HT-29 (cell line): ENCODE results near the gene ARHGAP8. TPM values are rescaled to one million over a fixed set of nuclear protein-coding genes. Genes with fewer than 3 reads are reported as not detected.

Source experiments
- DNase-seq: peaks from one replicate; pipeline ENCODE4 v3.0.0-alpha.2; 2015; ENCODE audit warnings: low spot score
- total RNA-seq: library from RNA; depleted of rRNA; stranded (reverse); fragments of >200 nt; shearing (Covaris generic); gene quantifications from 2 replicates; pipeline ENCODE4 v1.2.3, GENCODE V29; 2014

Gene ARHGAP8
- total RNA-seq, 1 experiment from 2014 or later, result 38.1 TPM

GRCh38 chr22:44724859-44725258 is 27.5 kb upstream of the ARHGAP8 start:
- no peak for DNase-seq

GRCh38 chr22:44726439-44726838 is 25.9 kb upstream of the ARHGAP8 start:
- no peak for DNase-seq

GRCh38 chr22:44727148-44727547 is 25.2 kb upstream of the ARHGAP8 start:
- no peak for DNase-seq

- DNase-seq, result no peak
Observed at GRCh38 chr22:44727709-44728108, 24.7 kb upstream of the ARHGAP8 start.

GRCh38 chr22:44728761-44729324 is 23.5 kb upstream of the ARHGAP8 start:
- DNase-seq, result no peak

- no peak for DNase-seq
Observed at GRCh38 chr22:44729391-44730021, 22.9 kb upstream of the ARHGAP8 start.

- DNase-seq, result no peak
Observed at GRCh38 chr22:44730022-44730393, 22.4 kb upstream of the ARHGAP8 start.

- no peak for DNase-seq
Observed at GRCh38 chr22:44730490-44731356, 21.7 kb upstream of the ARHGAP8 start.

GRCh38 chr22:44731357-44731970 is 20.9 kb upstream of the ARHGAP8 start:
- no peak for DNase-seq

- DNase-seq, result no peak
Observed at GRCh38 chr22:44732017-44732561, 20.3 kb upstream of the ARHGAP8 start.

- no peak for DNase-seq
Observed at GRCh38 chr22:44732661-44733060, 19.7 kb upstream of the ARHGAP8 start.

- no peak for DNase-seq
Observed at GRCh38 chr22:44733426-44734106, 18.8 kb upstream of the ARHGAP8 start.

GRCh38 chr22:44734278-44734677 is 18.1 kb upstream of the ARHGAP8 start:
- DNase-seq, result no peak

- DNase-seq, result no peak
Observed at GRCh38 chr22:44734801-44735517, 17.4 kb upstream of the ARHGAP8 start.

GRCh38 chr22:44735518-44736428 is 16.6 kb upstream of the ARHGAP8 start:
- DNase-seq, result peak; percentile 56

- no peak for DNase-seq
Observed at GRCh38 chr22:44736581-44737405, 15.6 kb upstream of the ARHGAP8 start.

GRCh38 chr22:44737406-44738346 is 14.7 kb upstream of the ARHGAP8 start:
- no peak for DNase-seq

- peak; percentile 26 for DNase-seq
Observed at GRCh38 chr22:44738347-44738715, 14.0 kb upstream of the ARHGAP8 start.
